K562 (cell line): ENCODE results near the gene SNRPD2. TPM values are rescaled to one million over a fixed set of nuclear protein-coding genes. Genes with fewer than 3 reads are reported as not detected.

Experiments
- CBFA2T3 ChIP-seq: fragments of 450-650 bp; IDR thresholded peaks from 2 replicates; pipeline ENCODE4 v1.6.1; 2017
- CEBPB ChIP-seq: fragments of 450-650 bp; IDR thresholded peaks from 2 replicates; pipeline ENCODE4 v1.6.1; 2016; ENCODE audit warnings: missing genetic modification characterization, missing compliant biosample characterization
- ESRRA ChIP-seq: fragments of 450-650 bp; IDR thresholded peaks from 2 replicates; pipeline ENCODE4 v1.6.1; 2014; ENCODE audit warnings: low read depth, mild to moderate bottlenecking, moderate library complexity, borderline replicate concordance
- ILF3 ChIP-seq: fragments of 450-650 bp; IDR thresholded peaks from 2 replicates; pipeline ENCODE4 v1.6.1; 2018; ENCODE audit warnings: antibody characterized with exemption, mild to moderate bottlenecking, moderate library complexity, borderline replicate concordance
- KLF1 ChIP-seq: fragments of 450-650 bp; IDR thresholded peaks from 2 replicates; pipeline ENCODE4 v1.6.1; 2016; ENCODE audit warnings: missing genetic modification characterization, missing compliant biosample characterization
- KLF10 ChIP-seq: fragments of 250-450 bp; sonication (Bioruptor Pico); IDR thresholded peaks from 2 replicates; pipeline ENCODE4 v1.6.1; 2021; ENCODE audit warnings: matching md5 sums
- RREB1 ChIP-seq: fragments of 250-450 bp; sonication (Bioruptor Pico); IDR thresholded peaks from 2 replicates; pipeline ENCODE4 v1.4.0; 2020
- TEAD1 ChIP-seq, 2 experiments: fragments of 450-650 bp in 1 of 2; sonication (generic) in 1 of 2; formaldehyde crosslinking; IDR thresholded peaks; 2 replicates each; pipeline versions ENCODE4 v1.4.0 to v1.8.0; 2020 to 2022; ENCODE audit warnings: mild to moderate bottlenecking in 2 of 2, missing genetic modification reagents in 1 of 2
- U2AF2 ChIP-seq: fragments of 200-400 bp; formaldehyde crosslinking; optimal IDR thresholded peaks from 2 replicates; pipeline ENCODE3; 2017; ENCODE audit warnings: low read depth, mild to moderate bottlenecking, low read length
- ZBTB11 ChIP-seq, 3 experiments: fragments of 200-800 bp in 1 of 3; fragments of 250-450 bp in 1 of 3; fragments of 450-650 bp in 1 of 3; sonication (Bioruptor Pico) in 1 of 3; sonication (Bioruptor generic) in 1 of 3; formaldehyde crosslinking in 1 of 3; IDR thresholded peaks; 2 replicates each; pipeline versions ENCODE4 v1.6.1 to v1.8.0; 2016 to 2022; ENCODE audit warnings: mild to moderate bottlenecking in 2 of 3, missing genetic modification characterization in 2 of 3, missing compliant biosample characterization in 1 of 3, moderate library complexity in 1 of 3
- ZBTB8A ChIP-seq: fragments of 450-650 bp; IDR thresholded peaks from 2 replicates; pipeline ENCODE4 v1.6.1; 2018; ENCODE audit warnings: mild to moderate bottlenecking, moderate library complexity; ENCODE audit not compliant: partially characterized antibody
- polyA plus RNA-seq, 8 experiments: library from polyadenylated mRNA; depleted of rRNA in 4 of 8; stranded (reverse) in 5 of 8; unstranded in 3 of 8; fragments of >200 nt; fragmentation: Nextera tagmentation in 2 of 8; fragmentation: Illumina TruSeq in 1 of 8; extraction: Ambion mirVana in 2 of 8; extraction: Trizol in 1 of 8; gene quantifications; 2 replicates each; pipeline versions ENCODE4 v1.2.1 to v1.2.3, GENCODE V29; 2011 to 2014; ENCODE audit warnings: inconsistent platforms in 1 of 8, missing spikeins in 1 of 8
- total RNA-seq, 7 experiments: library from RNA; depleted of rRNA in 6 of 7; stranded (reverse); fragments of >200 nt in 6 of 7; fragmentation: Illumina TruSeq in 2 of 7; extraction: Trizol in 2 of 7; gene quantifications; 2 replicates each; pipeline versions ENCODE4 v1.2.1 to v1.2.3, GENCODE V29; 2011 to 2021; ENCODE audit warnings: low replicate concordance in 1 of 7

Gene SNRPD2
- total and polyA plus RNA-seq, 9 of the 15 experiments (the other 6 are each of a cell fraction or from before 2014, with no cell fraction given) = 728 to 4,411 (median 1,029) TPM

- peak in 1 of 3 experiments; percentile 92; a peak in 2 of 6 replicates for TF ChIP-seq ZBTB11 (CRISPR knock-in tag; IDR thresholded peaks at IDR 0.05)
- peak in 1 of 2 experiments; percentile 27; a peak in 1 of 4 replicates for TF ChIP-seq TEAD1 (CRISPR knock-in tag; IDR thresholded peaks at IDR 0.05)
- TF ChIP-seq KLF10 (CRISPR knock-in tag) = no peak
- TF ChIP-seq ESRRA = 0 out of 2 replicates have a peak, but pooled peaks have one; percentile 41
- no peak for TF ChIP-seq KLF1 (tag)
- no peak for TF ChIP-seq CBFA2T3
- no peak for TF ChIP-seq ILF3
- TF ChIP-seq U2AF2 = no peak
- TF ChIP-seq ZBTB8A = no peak
- no peak for TF ChIP-seq CEBPB (tag)
- TF ChIP-seq RREB1 (CRISPR knock-in tag) = no peak
Measured at GRCh38 chr19:45730368-45731288, 38.9 kb upstream of the SNRPD2 start, which contains the start of gene FBXO46 (continued).
